ENCODE data around the gene BACH1. TPM values are rescaled to one million over a fixed set of nuclear protein-coding genes. Genes with fewer than 3 reads are reported as not detected.

BACH1 gene
- total RNA-seq, 2 experiments from 2014 or later, result 23.5 to 23.7 TPM

DNA sequence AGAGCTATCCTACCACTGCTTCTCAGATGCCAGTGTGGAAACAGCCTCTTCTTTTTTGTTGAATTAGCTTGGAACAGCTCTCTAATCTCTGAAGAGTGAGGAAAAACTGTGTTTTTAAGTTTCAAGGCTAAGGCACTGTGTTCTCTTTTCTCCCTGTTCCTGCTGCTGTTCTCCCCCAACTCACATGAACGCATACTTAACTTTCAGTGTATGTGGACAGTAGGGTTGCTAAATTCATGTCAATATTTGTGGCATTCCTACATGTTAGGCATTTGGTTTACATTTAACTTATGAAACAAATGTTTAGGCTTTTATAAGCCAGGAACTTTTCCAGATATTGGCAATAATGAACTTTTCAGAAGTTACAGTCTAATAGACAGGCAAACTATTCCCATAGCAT is 6.8 kb downstream of the BACH1 start:
- ChIA-PET POLR2A (no interaction called here), CTCF (no interaction called here)
- ATAC-seq (no peak), DNase-seq (no peak)
- no peak overlapping the region for H3K27ac Mint-ChIP-seq
- H3K36me3 Mint-ChIP-seq (ENCODE audit: low read depth), result peaks cover 15% of the 10 kb centered on the region
- H3K4me3 Mint-ChIP-seq, result no peak overlapping the region
- H3K9me3 Mint-ChIP-seq (ENCODE audit: insufficient read depth), result no peaks in the 10 kb centered on the region
- peaks cover 44% of the 10 kb centered on the region for H3K4me1 Mint-ChIP-seq (ENCODE audit: low read depth)
- H3K27me3 Mint-ChIP-seq (ENCODE audit: low read depth), result no peaks in the 10 kb centered on the region

DNA sequence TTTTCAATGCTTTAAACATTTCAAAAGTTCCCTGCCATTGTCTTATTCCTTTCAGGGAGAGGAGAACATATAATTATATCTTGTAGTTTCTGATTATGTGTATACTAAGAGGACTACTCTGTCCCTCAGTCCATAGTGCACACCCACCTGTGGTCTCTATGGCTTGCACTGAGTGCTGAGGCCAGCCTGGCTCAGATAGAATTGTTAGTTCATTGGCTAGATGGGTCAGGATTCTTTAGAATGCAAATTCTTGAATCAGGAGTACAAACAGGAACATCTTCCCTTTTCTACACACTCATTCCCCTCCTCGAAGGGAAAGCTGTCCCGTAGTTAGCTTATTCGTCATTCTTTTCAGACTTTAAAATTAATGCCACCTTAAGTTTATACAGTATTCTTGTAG is 8.2 kb downstream of the BACH1 start:
- ChIA-PET CTCF (interaction anchor here (1.1 to 2.1 kb wide), 3 partner anchors 41 to 78 kb away, joined by 3 to 6 read pairs (median 3); no protein-coding TSS in a partner anchor), POLR2A (no interaction called here)
- H3K4me1 Mint-ChIP-seq (ENCODE audit: low read depth), result peaks cover 33% of the 10 kb centered on the region

DNA sequence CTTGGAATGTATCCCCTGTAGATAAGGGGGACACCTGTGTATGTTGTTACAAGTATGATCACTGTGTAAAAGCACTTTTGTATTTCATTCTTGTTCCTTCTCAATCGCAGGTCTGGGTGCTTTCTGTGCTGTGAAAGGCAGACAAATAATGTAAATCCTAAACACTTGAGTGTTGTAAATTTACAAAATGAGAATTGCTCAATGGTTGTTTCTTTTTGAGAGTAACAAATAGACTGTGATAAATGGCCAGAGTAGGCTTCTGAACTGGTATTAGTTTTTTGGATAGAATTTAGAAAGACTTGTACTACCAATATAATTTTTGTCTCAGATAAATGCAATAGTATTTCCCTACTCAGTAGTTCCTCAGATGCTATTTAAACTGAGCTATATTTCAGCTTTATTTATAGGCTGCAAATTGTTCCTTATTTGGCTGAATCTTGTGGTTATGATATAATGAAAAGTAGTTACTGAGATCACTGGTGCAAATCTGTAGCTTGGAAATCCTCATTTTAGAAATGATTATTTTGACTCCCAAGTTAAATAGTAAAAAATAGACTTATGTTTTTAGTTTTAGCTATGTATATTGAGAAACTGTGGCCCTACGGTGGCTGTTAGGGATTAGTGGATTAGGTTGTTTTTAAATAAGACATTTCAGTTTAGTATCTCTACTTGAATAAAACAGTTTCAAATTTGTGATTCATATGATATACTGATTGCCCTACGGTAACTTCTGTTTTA is 9.2 kb downstream of the BACH1 start:
- POLR2A ChIA-PET, result no interaction called here
- DNase-seq, result no peak
- no peak overlapping the region for H3K4me3 Mint-ChIP-seq

More for the DNA sequence above, 8.2 kb downstream of the BACH1 start:
- DNase-seq, result no peak
- no peak overlapping the region for H3K4me3 Mint-ChIP-seq
- H3K27me3 Mint-ChIP-seq (ENCODE audit: low read depth), result no peaks in the 10 kb centered on the region
- H3K9me3 Mint-ChIP-seq (ENCODE audit: insufficient read depth), result no peaks in the 10 kb centered on the region
- H3K36me3 Mint-ChIP-seq (ENCODE audit: low read depth), result peaks cover 20% of the 10 kb centered on the region
- no peak overlapping the region for H3K27ac Mint-ChIP-seq
- ATAC-seq, result no peak

DNA sequence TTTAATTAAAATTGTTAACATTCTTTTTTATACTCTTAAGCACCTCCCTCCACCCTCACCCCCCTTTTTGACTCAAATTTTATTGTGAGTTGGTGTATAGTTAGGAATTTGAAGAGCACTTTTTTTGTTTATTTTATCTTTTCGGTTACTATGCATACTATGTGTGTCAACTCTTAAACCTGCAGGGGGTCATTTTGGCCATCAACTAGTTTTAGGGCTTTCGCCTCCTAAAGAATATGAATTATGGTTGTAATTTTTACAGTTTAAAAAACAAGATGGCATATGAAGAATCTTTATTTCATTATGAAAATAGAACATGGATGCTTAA is 9.7 kb downstream of the BACH1 start:
- no peaks in the 10 kb centered on the region for H3K27me3 Mint-ChIP-seq (ENCODE audit: low read depth)
- peaks cover 22% of the 10 kb centered on the region for H3K36me3 Mint-ChIP-seq (ENCODE audit: low read depth)
- ATAC-seq, result no peak
- no peak overlapping the region for H3K4me3 Mint-ChIP-seq
- H3K4me1 Mint-ChIP-seq (ENCODE audit: low read depth), result peaks cover 22% of the 10 kb centered on the region
- POLR2A ChIA-PET, result no interaction called here
- CTCF ChIA-PET, result interaction anchor here (1.7 to 2.1 kb wide), 2 partner anchors 40 to 79 kb away, joined by 3 to 6 read pairs; no protein-coding TSS in a partner anchor
- H3K9me3 Mint-ChIP-seq (ENCODE audit: insufficient read depth), result no peaks in the 10 kb centered on the region
- no peak overlapping the region for H3K27ac Mint-ChIP-seq
- no peak for DNase-seq

More for the DNA sequence above, 9.2 kb downstream of the BACH1 start:
- Mint-ChIP-seq H3K9me3 (ENCODE audit: insufficient read depth) (no peaks in the 10 kb centered on the region), H3K4me1 (ENCODE audit: low read depth) (peaks cover 25% of the 10 kb centered on the region), H3K27ac (no peak overlapping the region), H3K27me3 (ENCODE audit: low read depth) (no peaks in the 10 kb centered on the region), H3K36me3 (ENCODE audit: low read depth) (peaks cover 22% of the 10 kb centered on the region)
- CTCF ChIA-PET, result interaction anchor here (1.1 to 2.1 kb wide), 3 partner anchors 41 to 79 kb away, joined by 3 to 6 read pairs (median 3); no protein-coding TSS in a partner anchor
- ATAC-seq, result no peak

DNA sequence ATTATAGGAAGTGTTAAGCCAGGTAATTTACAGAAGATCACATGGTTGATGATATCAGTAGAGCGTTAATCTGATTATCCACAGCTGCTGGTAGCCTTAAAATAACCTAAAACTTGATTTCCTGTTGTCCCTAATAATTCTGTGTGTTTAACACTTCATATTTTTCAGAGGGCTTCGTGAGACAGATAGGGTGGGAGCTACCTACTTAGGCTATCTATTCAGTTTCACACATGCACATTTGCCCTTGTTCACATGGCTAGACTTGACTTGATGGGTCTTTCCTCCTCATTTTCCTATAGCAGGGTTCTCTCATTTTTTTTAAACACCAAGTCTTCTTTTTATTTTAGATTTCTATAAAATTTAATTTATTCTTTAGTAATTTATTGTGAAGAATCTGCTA is 11.0 kb downstream of the BACH1 start:
- H3K9me3 Mint-ChIP-seq (ENCODE audit: insufficient read depth), result no peaks in the 10 kb centered on the region
- H3K27me3 Mint-ChIP-seq (ENCODE audit: low read depth), result no peaks in the 10 kb centered on the region
- H3K4me3 Mint-ChIP-seq, result no peak overlapping the region
- ChIA-PET CTCF (no interaction called here), POLR2A (no interaction called here)
- H3K27ac Mint-ChIP-seq, result no peak overlapping the region
- H3K4me1 Mint-ChIP-seq (ENCODE audit: low read depth), result peaks cover 16% of the 10 kb centered on the region
- DNase-seq (no peak), ATAC-seq (no peak)
- peaks cover 22% of the 10 kb centered on the region for H3K36me3 Mint-ChIP-seq (ENCODE audit: low read depth)

DNA sequence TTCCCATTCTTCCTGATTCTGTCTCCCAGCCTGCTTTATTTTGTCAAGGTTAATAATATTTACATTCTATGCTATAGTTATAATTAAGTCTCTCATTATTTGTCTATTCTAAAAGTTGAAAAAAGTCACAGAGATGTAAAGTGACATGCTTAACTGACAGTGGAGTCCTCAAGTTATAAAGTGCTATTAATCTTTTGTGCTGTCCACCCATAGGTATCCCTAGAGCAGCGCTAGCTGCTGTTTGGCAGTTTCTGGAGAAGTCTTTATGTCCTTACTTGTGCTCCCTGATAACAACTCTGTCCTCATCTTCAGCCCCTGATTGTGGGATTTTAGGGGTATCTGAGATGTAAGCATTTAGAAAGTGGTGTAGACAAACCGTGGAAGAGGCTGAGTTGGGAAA is 13.1 kb downstream of the BACH1 start:
- CTCF ChIA-PET, result no interaction called here
- ATAC-seq, result no peak
- Mint-ChIP-seq H3K4me1 (ENCODE audit: low read depth) (peaks cover 4% of the 10 kb centered on the region), H3K9me3 (ENCODE audit: insufficient read depth) (no peaks in the 10 kb centered on the region), H3K4me3 (no peak overlapping the region), H3K27me3 (ENCODE audit: low read depth) (no peaks in the 10 kb centered on the region), H3K36me3 (ENCODE audit: low read depth) (peaks cover 13% of the 10 kb centered on the region), H3K27ac (no peak overlapping the region)
- DNase-seq, result no peak
- POLR2A ChIA-PET, result no interaction called here

DNA sequence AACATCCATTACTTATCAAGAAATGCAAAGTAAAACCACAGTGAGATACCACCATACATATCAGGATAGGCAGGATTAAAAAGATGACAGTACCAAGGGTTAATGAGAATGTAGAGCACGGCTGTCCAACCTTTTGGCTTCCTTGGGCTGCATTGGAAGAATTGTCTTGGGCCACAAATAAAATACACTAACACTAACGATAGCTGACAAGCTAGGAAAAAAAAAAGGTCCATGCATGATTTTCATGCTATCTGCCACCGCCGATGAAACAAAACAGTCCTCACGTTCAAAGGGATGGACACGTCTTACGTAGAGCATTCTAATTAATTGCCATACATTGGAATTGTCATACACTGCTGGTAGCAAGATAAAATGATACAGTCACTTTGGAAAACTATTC is 14.3 kb downstream of the BACH1 start:
- POLR2A ChIA-PET, result interaction anchor here (2.3 kb wide), 1 partner anchor 13 kb away, joined by 8 read pairs; the partner anchor contains the start of gene BACH1
- CTCF ChIA-PET, result interaction anchor here (2.0 to 2.6 kb wide), 2 partner anchors 13 to 35 kb away, joined by 8 read pairs; no protein-coding TSS in a partner anchor
- peaks cover 1% of the 10 kb centered on the region for H3K4me1 Mint-ChIP-seq (ENCODE audit: low read depth)
- no peak overlapping the region for H3K27ac Mint-ChIP-seq
- DNase-seq, result no peak
- H3K4me3 Mint-ChIP-seq, result no peak overlapping the region
- no peaks in the 10 kb centered on the region for H3K27me3 Mint-ChIP-seq (ENCODE audit: low read depth)
- peaks cover 15% of the 10 kb centered on the region for H3K36me3 Mint-ChIP-seq (ENCODE audit: low read depth)
- no peak for ATAC-seq
- H3K9me3 Mint-ChIP-seq (ENCODE audit: insufficient read depth), result no peaks in the 10 kb centered on the region

DNA sequence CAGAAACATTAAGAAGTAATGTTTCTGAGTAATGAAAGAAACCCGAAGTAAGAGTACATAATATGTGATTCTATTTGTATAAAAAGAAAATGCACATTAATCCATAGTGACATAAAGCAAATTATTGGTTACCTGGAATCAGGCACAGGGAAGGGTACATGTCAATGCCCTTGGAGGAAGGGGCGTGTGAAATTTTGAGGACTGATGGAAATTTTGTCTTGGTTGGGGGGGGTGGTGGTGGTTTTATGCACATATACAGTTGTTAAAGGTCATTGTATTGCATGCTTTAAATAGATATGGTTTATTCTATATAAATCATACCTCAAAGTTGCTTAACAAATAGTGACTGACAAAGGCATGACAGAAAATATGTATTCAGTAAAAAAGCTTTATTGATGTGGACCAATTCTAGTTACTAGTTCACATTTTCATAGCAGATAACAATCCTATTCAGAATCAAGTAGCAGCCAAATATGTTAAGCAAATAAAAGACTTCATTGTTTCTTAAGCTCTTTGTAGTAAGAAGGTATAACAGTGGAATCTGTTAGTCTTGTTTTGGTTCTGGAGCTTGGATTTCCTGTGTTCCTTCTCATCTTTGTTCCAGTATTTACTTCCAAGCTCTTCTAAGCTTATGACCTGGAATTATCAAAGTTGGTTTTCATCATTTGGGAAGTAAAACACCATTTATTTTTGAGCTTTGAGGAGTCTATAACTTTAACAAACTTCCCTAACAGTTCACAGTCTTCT is 15.1 kb downstream of the BACH1 start:
- CTCF ChIA-PET, result interaction anchor here (0.6 to 2.6 kb wide), 4 partner anchors 14 to 225 kb away, joined by 3 to 8 read pairs (median 6); no protein-coding TSS in a partner anchor
- peaks cover 18% of the 10 kb centered on the region for H3K36me3 Mint-ChIP-seq (ENCODE audit: low read depth)
- DNase-seq, result no peak
- H3K27ac Mint-ChIP-seq, result no peak overlapping the region
- peaks cover 1% of the 10 kb centered on the region for H3K4me1 Mint-ChIP-seq (ENCODE audit: low read depth)
- no peak for ATAC-seq
- POLR2A ChIA-PET, result interaction anchor here (0.6 to 2.3 kb wide), 2 partner anchors 14 to 63 kb away, joined by 3 to 8 read pairs; partner anchors contain the start of gene BACH1
- H3K4me3 Mint-ChIP-seq, result no peak overlapping the region
- H3K9me3 Mint-ChIP-seq (ENCODE audit: insufficient read depth), result no peaks in the 10 kb centered on the region
- H3K27me3 Mint-ChIP-seq (ENCODE audit: low read depth), result no peaks in the 10 kb centered on the region

DNA sequence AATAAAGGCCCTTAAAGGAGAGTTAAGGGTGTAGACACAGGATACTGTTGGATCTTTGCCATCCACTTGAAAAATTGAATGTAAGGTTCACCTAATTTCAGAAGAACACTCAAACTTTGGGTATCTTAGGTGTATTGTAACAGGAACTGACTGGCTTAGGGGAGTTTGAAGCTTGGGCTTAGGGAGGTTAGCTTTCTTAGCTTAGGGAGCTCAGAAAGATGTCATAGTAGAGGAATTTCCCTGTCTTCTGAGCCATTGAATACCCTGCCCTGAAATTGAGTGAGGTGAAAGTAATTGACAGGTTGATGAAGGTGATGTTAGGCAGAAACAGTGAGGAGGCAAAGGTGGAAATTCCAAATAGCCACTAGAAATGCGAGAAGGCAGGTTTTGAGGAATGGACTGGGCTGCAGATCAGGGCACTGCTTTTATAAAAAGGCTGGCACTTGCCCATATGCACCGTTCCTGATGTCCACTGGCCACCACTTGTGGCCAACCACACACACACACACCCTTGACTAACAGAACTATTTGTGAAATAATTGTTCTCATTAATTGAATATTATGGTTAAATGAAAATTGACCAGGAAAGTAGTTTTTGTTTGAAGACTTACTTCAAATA is 16.5 kb downstream of the BACH1 start:
- no peaks in the 10 kb centered on the region for H3K27me3 Mint-ChIP-seq (ENCODE audit: low read depth)
- DNase-seq (no peak), ATAC-seq (no peak)
- CTCF ChIA-PET, result interaction anchor here (2.0 kb wide), 1 partner anchor 32 kb away, joined by 8 read pairs; no protein-coding TSS in a partner anchor
- H3K36me3 Mint-ChIP-seq (ENCODE audit: low read depth), result peaks cover 23% of the 10 kb centered on the region
- H3K9me3 Mint-ChIP-seq (ENCODE audit: insufficient read depth), result no peaks in the 10 kb centered on the region
- POLR2A ChIA-PET, result interaction anchor here (2.3 kb wide), 1 partner anchor 15 kb away, joined by 8 read pairs; the partner anchor contains the start of gene BACH1
- H3K4me1 Mint-ChIP-seq (ENCODE audit: low read depth), result peaks cover 1% of the 10 kb centered on the region
- no peak overlapping the region for H3K27ac Mint-ChIP-seq
- H3K4me3 Mint-ChIP-seq, result no peak overlapping the region

DNA sequence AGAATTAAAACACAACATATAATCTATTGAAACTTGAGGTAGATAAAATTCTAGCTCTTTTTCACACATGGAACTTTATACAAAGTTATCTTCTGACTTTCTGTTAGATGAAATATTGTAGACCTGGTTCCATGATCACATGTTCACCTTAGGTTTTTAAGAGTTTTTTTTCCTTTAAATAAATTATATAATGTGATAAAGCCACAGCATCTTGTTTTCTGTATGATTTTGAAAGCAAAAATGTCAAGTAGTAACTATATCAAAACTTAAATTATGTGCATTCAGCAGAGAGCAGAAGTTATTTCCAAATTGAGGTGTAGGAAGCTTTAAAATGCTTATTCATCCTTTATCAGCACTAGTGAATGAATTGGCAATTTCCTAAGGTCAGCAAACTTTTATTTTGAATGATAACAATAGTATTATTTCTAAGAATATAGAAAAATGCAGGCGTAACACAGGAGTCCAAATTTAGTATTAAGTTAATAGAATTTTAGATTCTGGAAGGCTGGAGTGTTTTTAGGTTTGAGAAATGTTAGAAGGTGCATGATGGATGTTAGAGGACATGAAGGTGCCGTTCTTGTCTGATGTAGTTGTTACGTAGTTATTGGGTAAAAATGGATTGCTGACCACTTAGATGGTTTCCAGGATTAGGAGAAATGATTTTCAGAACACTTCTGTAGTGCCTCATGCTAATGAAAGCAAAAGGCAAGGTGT is 17.5 kb downstream of the BACH1 start:
- ATAC-seq (no peak), DNase-seq (no peak)
- CTCF ChIA-PET, result interaction anchor here (1.3 kb wide), 1 partner anchor 32 kb away, joined by 4 read pairs; no protein-coding TSS in a partner anchor
- Mint-ChIP-seq H3K27me3 (ENCODE audit: low read depth) (no peaks in the 10 kb centered on the region), H3K4me1 (ENCODE audit: low read depth) (no peaks in the 10 kb centered on the region), H3K36me3 (ENCODE audit: low read depth) (peaks cover 24% of the 10 kb centered on the region), H3K27ac (no peak overlapping the region), H3K9me3 (ENCODE audit: insufficient read depth) (peaks cover 2% of the 10 kb centered on the region), H3K4me3 (no peak overlapping the region)
- POLR2A ChIA-PET, result interaction anchor here (0.6 kb wide), 1 partner anchor 15 kb away, joined by 5 read pairs; no protein-coding TSS in a partner anchor

DNA sequence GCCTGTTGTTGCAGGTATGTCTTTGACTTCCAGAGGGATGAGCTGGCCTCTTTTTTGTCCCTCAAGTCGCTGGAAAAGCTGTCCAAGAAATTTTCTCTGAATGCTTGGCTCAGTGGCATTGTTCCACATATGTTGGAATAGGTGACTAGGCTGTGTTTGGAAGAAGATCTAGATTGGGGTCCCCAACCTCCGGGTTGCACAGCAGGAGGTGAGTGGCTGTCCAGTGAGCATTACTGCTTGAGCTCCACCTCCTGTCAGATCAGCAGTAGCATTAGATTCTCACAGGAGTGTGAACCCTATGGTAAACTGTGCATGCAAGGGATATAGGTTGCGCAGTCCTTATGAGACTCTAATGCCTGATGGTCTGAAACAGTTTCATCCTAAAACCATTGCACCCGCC is 18.1 kb downstream of the BACH1 start:
- no peak overlapping the region for H3K4me3 Mint-ChIP-seq
- ChIA-PET CTCF (interaction anchor here (1.3 kb wide), 1 partner anchor 32 kb away, joined by 4 read pairs; no protein-coding TSS in a partner anchor), POLR2A (no interaction called here)
- H3K9me3 Mint-ChIP-seq (ENCODE audit: insufficient read depth), result peaks cover 4% of the 10 kb centered on the region
- no peaks in the 10 kb centered on the region for H3K27me3 Mint-ChIP-seq (ENCODE audit: low read depth)
- H3K4me1 Mint-ChIP-seq (ENCODE audit: low read depth), result no peaks in the 10 kb centered on the region
- no peak for DNase-seq
- ATAC-seq, result no peak
- H3K27ac Mint-ChIP-seq, result no peak overlapping the region
- H3K36me3 Mint-ChIP-seq (ENCODE audit: low read depth), result peaks cover 25% of the 10 kb centered on the region

All from activated CD8-positive, alpha-beta T cell treated with anti-CD3 and anti-CD28 coated beads, Interleukin-2, amount 10 ng/mL, durations not matched to agents 7 days and 5 days (primary cell).